ENCODE measurements around the gene PLSCR1.

Gene PLSCR1

DNA sequence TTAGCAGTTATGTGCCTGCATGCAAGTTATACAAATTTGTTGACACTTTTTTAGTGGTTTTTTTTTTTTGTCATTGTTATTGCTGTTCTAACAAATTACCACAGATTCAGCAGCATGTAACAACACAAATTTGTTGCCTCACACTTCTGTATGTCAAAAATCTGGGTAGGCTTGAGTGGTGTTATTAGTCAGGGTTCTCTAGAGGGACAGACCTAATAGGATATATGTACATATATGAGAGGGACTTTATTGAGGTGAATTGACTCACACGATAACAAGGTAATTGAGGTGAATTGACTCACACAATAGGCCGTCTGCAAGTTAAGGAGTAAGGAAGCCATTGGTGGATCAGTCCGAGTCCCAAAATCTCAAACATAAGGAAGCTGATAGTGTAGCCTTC, 15.0 kb upstream of the PLSCR1 start:
- H3K27ac ChIP-seq (ENCODE audit: low read depth, low read length, poor library complexity, severe bottlenecking), result no peak overlapping the region
- no peak overlapping the region for H3K9ac ChIP-seq (ENCODE audit: low read length)
- H3K9me3 ChIP-seq (ENCODE audit: low read length), result no peaks in the 10 kb centered on the region
- H3K4me2 ChIP-seq (ENCODE audit: low read length), result no peak overlapping the region
- H3K4me3 ChIP-seq (ENCODE audit: low read depth, low read length, poor library complexity, severe bottlenecking), result no peak overlapping the region
- H3K9me2 ChIP-seq (ENCODE audit: low read depth, low read length), result no peaks in the 10 kb centered on the region
- no peaks in the 10 kb centered on the region for H4K20me1 ChIP-seq (ENCODE audit: insufficient read depth, low read length)
- no peaks in the 10 kb centered on the region for H3K79me2 ChIP-seq (ENCODE audit: insufficient read depth, low read length)
- no peaks in the 10 kb centered on the region for H3K36me3 ChIP-seq (ENCODE audit: insufficient read depth, low read length)
- no peaks in the 10 kb centered on the region for H3K4me1 ChIP-seq (ENCODE audit: insufficient read depth, low read length, severe bottlenecking)
- no peaks in the 10 kb centered on the region for H3F3A ChIP-seq (ENCODE audit: insufficient read depth, low read length)
- no peaks in the 10 kb centered on the region; the same call in 1 of the 2 replicates for H3K27me3 ChIP-seq (ENCODE audit: insufficient read depth, low read length)
- H2AFZ ChIP-seq (ENCODE audit: low read length), result no peak overlapping the region
- TF ChIP-seq EZH2 (IDR thresholded peaks at IDR 0.05; ENCODE audit: borderline replicate concordance, low read length), result no peak
- TF ChIP-seq, protein P1, sequence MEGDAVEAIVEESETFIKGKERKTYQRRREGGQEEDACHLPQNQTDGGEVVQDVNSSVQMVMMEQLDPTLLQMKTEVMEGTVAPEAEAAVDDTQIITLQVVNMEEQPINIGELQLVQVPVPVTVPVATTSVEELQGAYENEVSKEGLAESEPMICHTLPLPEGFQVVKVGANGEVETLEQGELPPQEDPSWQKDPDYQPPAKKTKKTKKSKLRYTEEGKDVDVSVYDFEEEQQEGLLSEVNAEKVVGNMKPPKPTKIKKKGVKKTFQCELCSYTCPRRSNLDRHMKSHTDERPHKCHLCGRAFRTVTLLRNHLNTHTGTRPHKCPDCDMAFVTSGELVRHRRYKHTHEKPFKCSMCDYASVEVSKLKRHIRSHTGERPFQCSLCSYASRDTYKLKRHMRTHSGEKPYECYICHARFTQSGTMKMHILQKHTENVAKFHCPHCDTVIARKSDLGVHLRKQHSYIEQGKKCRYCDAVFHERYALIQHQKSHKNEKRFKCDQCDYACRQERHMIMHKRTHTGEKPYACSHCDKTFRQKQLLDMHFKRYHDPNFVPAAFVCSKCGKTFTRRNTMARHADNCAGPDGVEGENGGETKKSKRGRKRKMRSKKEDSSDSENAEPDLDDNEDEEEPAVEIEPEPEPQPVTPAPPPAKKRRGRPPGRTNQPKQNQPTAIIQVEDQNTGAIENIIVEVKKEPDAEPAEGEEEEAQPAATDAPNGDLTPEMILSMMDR (IDR thresholded peaks at IDR 0.05; ENCODE audit: low read length), result no peak

- Histone ChIP-seq H3K79me2 (ENCODE audit: insufficient read depth, low read length) (no peaks in the 10 kb centered on the region), H3K9ac (ENCODE audit: low read length) (no peak overlapping the region), H4K20me1 (ENCODE audit: insufficient read depth, low read length) (no peaks in the 10 kb centered on the region), H3K9me2 (ENCODE audit: low read depth, low read length) (no peaks in the 10 kb centered on the region), H3K9me3 (ENCODE audit: low read length) (no peaks in the 10 kb centered on the region), H3K27me3 (ENCODE audit: insufficient read depth, low read length) (no peaks in the 10 kb centered on the region; the same call in 1 of the 2 replicates), H3K27ac (ENCODE audit: low read depth, low read length, poor library complexity, severe bottlenecking) (no peak overlapping the region), H2AFZ (ENCODE audit: low read length) (no peak overlapping the region), H3K4me3 (ENCODE audit: low read depth, low read length, poor library complexity, severe bottlenecking) (no peak overlapping the region), H3K36me3 (ENCODE audit: insufficient read depth, low read length) (no peaks in the 10 kb centered on the region), H3F3A (ENCODE audit: insufficient read depth, low read length) (no peaks in the 10 kb centered on the region), H3K4me1 (ENCODE audit: insufficient read depth, low read length, severe bottlenecking) (no peaks in the 10 kb centered on the region), H3K4me2 (ENCODE audit: low read length) (no peak overlapping the region)
- TF ChIP-seq EZH2 (IDR thresholded peaks at IDR 0.05; ENCODE audit: borderline replicate concordance, low read length), result no peak
- TF ChIP-seq, protein P1 (IDR thresholded peaks at IDR 0.05; ENCODE audit: low read length), result no peak
Measured at GRCh38 chr3:146558781-146559180, 14.4 kb upstream of the PLSCR1 start.

DNA sequence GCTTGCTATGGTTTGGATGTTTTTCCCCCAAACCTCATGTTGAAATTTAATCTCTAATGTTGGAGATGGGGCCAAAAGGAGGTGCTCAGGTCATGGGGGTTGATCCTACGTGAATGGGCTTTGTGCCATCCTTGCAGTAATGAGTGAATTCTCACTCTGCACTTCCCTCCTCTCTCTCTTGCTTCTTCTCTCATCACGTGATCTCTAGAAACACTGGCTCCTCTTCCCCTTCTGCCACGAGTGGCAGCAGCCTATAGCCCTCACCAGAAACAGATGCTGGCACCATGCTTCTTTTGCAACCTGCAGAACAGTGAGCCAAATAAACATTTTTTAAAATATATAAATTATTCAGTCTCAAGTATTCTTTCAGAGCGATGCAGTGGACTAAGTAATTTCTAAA, 13.3 kb upstream of the PLSCR1 start:
- H3K4me3 ChIP-seq (ENCODE audit: low read depth, low read length, poor library complexity, severe bottlenecking), result no peak overlapping the region
- no peaks in the 10 kb centered on the region for H3K79me2 ChIP-seq (ENCODE audit: insufficient read depth, low read length)
- no peaks in the 10 kb centered on the region for H3K36me3 ChIP-seq (ENCODE audit: insufficient read depth, low read length)
- H3K4me2 ChIP-seq (ENCODE audit: low read length), result no peak overlapping the region
- no peaks in the 10 kb centered on the region for H3K9me3 ChIP-seq (ENCODE audit: low read length)
- H3K27me3 ChIP-seq (ENCODE audit: insufficient read depth, low read length), result no peaks in the 10 kb centered on the region; the same call in 1 of the 2 replicates
- H3K9me2 ChIP-seq (ENCODE audit: low read depth, low read length), result no peaks in the 10 kb centered on the region
- H4K20me1 ChIP-seq (ENCODE audit: insufficient read depth, low read length), result no peaks in the 10 kb centered on the region
- H2AFZ ChIP-seq (ENCODE audit: low read length), result no peak overlapping the region
- TF ChIP-seq, protein P1 (IDR thresholded peaks at IDR 0.05; ENCODE audit: low read length), result no peak
- TF ChIP-seq EZH2 (IDR thresholded peaks at IDR 0.05; ENCODE audit: borderline replicate concordance, low read length), result no peak
- H3F3A ChIP-seq (ENCODE audit: insufficient read depth, low read length), result no peaks in the 10 kb centered on the region
- no peak overlapping the region for H3K9ac ChIP-seq (ENCODE audit: low read length)
- no peak overlapping the region for H3K27ac ChIP-seq (ENCODE audit: low read depth, low read length, poor library complexity, severe bottlenecking)
- H3K4me1 ChIP-seq (ENCODE audit: insufficient read depth, low read length, severe bottlenecking), result no peaks in the 10 kb centered on the region
